Panc1 (cell line): Measurements from ENCODE around the gene GFOD2. TPM values are rescaled to one million over a fixed set of nuclear protein-coding genes. Genes with fewer than 3 reads are reported as not detected.

Experiments used
- ATAC-seq: fragments of 200-7000 bp; cut with Tn5 transposase; 2 replicates; pipeline ENCODE4 v1.9.1; 2020; ENCODE audit warnings: mild to moderate bottlenecking, moderate library complexity
- BruUV-seq: library from RNA; stranded (reverse); fragments of 400-500 nt; replicated peaks from 2 replicates; lab custom pipeline; 2021; lab: Mats Ljungman, UMichigan
- CTCF ChIA-PET: fragments of 300-600 bp; sonication (Branson Sonifier 250); formaldehyde crosslinking; loops from one replicate; lab custom pipeline; 2022; ENCODE audit warnings: antibody characterized with exemption; lab: Charles Lee
- POLR2A ChIA-PET: fragments of 300-600 bp; sonication (Branson Sonifier 250); formaldehyde crosslinking; loops from one replicate; lab custom pipeline; 2022; ENCODE audit warnings: antibody characterized with exemption; lab: Charles Lee
- DNase-seq: peaks from one replicate; pipeline ENCODE4 v3.0.0-alpha.2; 2010; ENCODE audit warnings: low read depth, low spot score
- H3K27ac ChIP-seq: 2 replicates; pipeline ENCODE4 v1.5.1; 2011; ENCODE audit warnings: mild to moderate bottlenecking, low read length, inconsistent platforms
- H3K27me3 ChIP-seq: fragments of 200-500 bp; sonication (Bioruptor generic); 2 replicates; pipeline ENCODE4 v1.6.0; 2014; ENCODE audit warnings: low read length, inconsistent platforms; ENCODE audit not compliant: control insufficient read depth, insufficient read depth
- H3K36me3 ChIP-seq: fragments of 200-500 bp; sonication (Bioruptor generic); 2 replicates; pipeline ENCODE4 v1.5.1; 2014; ENCODE audit warnings: inconsistent platforms, mild to moderate bottlenecking, low read length, moderate library complexity; ENCODE audit not compliant: control insufficient read depth, insufficient read depth
- H3K4me1 ChIP-seq: 2 replicates; pipeline ENCODE4 v1.5.1; 2011; ENCODE audit warnings: inconsistent platforms, mild to moderate bottlenecking, low read length, moderate library complexity; ENCODE audit not compliant: control insufficient read depth, insufficient read depth
- H3K4me3 ChIP-seq, 2 experiments: 2 replicates each; pipeline ENCODE4 v1.5.1; 2011 to 2012; ENCODE audit warnings: low read depth in 2 of 2, low read length in 2 of 2, mild to moderate bottlenecking in 2 of 2, inconsistent platforms in 1 of 2, moderate library complexity in 1 of 2
- H3K9me3 ChIP-seq: fragments of 200-500 bp; sonication (Bioruptor generic); 2 replicates; pipeline ENCODE4 v1.5.1; 2014; ENCODE audit warnings: low read depth, mild to moderate bottlenecking, inconsistent platforms, low read length, moderate library complexity; ENCODE audit not compliant: control insufficient read depth, insufficient read depth
- CTCF ChIP-seq: fragments of 450-650 bp; IDR thresholded peaks from 2 replicates; pipeline ENCODE4 v1.5.1; 2017; ENCODE audit warnings: mild to moderate bottlenecking
- POLR2AphosphoS5 ChIP-seq: IDR thresholded peaks from 2 replicates; pipeline ENCODE4 v1.6.1; 2012; ENCODE audit warnings: mild to moderate bottlenecking, low read depth, low read length, moderate library complexity
- REST ChIP-seq, 2 experiments: IDR thresholded peaks; 2 replicates each; pipeline ENCODE4 v1.6.1; 2011 to 2012; ENCODE audit warnings: low read depth in 2 of 2, control low read depth in 1 of 2, low read length in 1 of 2, mild to moderate bottlenecking in 1 of 2, moderate library complexity in 1 of 2; ENCODE audit not compliant: insufficient read depth in 1 of 2
- SIN3A ChIP-seq: IDR thresholded peaks from 2 replicates; pipeline ENCODE4 v1.6.1; 2012; ENCODE audit warnings: low read depth, mild to moderate bottlenecking, low read length, moderate library complexity, borderline replicate concordance; ENCODE audit not compliant: insufficient read depth
- TCF7L2 ChIP-seq: IDR thresholded peaks from 2 replicates; pipeline ENCODE4 v1.6.1; 2011; ENCODE audit warnings: mild to moderate bottlenecking, low read depth, low read length, inconsistent platforms
- in situ Hi-C: cut with HindIII; loops from 2 replicates; pipeline ENCODE4 v1.10.0; 2016; ENCODE audit warnings: low sequenced_read_pairs, low pct_unique_long_range_greater_than_20kb
- intact Hi-C: fragments of 100-400 bp; cut with micrococcal nuclease; formaldehyde crosslinking; loops from one replicate; pipeline ENCODE4 v1.10.0; 2022; ENCODE audit not compliant: unreplicated experiment
- total RNA-seq: library from RNA; stranded (reverse); gene quantifications from one replicate; pipeline ENCODE4 v1.2.1, GENCODE V29; 2021; ENCODE audit not compliant: unreplicated experiment

GFOD2 gene
- total RNA-seq, 1 experiment from 2014 or later = 15.1 TPM

- Histone ChIP-seq H3K4me1 (no peaks in the 10 kb centered on the region), H3K4me3 (no peak overlapping the region), H3K36me3 (no peaks in the 10 kb centered on the region; the same call in 1 of the 2 replicates), H3K27ac (no peak overlapping the region), H3K27me3 (no peaks in the 10 kb centered on the region), H3K9me3 (no peaks in the 10 kb centered on the region)
- intact Hi-C loops = loop anchor here (10.0 kb wide), 1 partner anchor 125 kb away; the partner anchor contains the start of genes RANBP10 and TSNAXIP1
- no TSS peak for BruUV-seq
- CTCF ChIA-PET = interaction anchor here (0.7 kb wide), 1 partner anchor 203 kb away, joined by 3 read pairs; no protein-coding TSS in a partner anchor
- POLR2A ChIA-PET = no interaction called here
- no peak for DNase-seq
- TF ChIP-seq SIN3A (no peak), POLR2AphosphoS5 (no peak), CTCF (no peak), REST (IDR thresholded peaks at IDR 0.05; ENCODE audit: insufficient read depth in 1 of 2, low read depth in 2 of 2, low read length in 1 of 2) (no peak), TCF7L2 (no peak)
- no peak for ATAC-seq
- in situ Hi-C loops = no loop called here
These were observed 38.9 kb downstream of the GFOD2 start for GRCh38 chr16:67679935-67680897.

- no peak for ATAC-seq
- ChIA-PET CTCF (no interaction called here), POLR2A (no interaction called here)
- no TSS peak for BruUV-seq
- H3K27me3 ChIP-seq = no peaks in the 10 kb centered on the region
- H3K4me3 ChIP-seq = no peak overlapping the region
- H3K36me3 ChIP-seq = no peaks in the 10 kb centered on the region; the same call in 1 of the 2 replicates
- no peak for TF ChIP-seq POLR2AphosphoS5
- TF ChIP-seq SIN3A = no peak
- TF ChIP-seq REST (IDR thresholded peaks at IDR 0.05; ENCODE audit: insufficient read depth in 1 of 2, low read depth in 2 of 2, low read length in 1 of 2) = no peak
- no peak for TF ChIP-seq TCF7L2
- TF ChIP-seq CTCF = no peak
- H3K9me3 ChIP-seq = no peaks in the 10 kb centered on the region
- in situ Hi-C loops = no loop called here
- H3K27ac ChIP-seq = no peak overlapping the region
- no peak for DNase-seq
- intact Hi-C loops = loop anchor here (10.0 kb wide), 1 partner anchor 126 kb away; the partner anchor contains the start of genes RANBP10 and TSNAXIP1
- no peaks in the 10 kb centered on the region for H3K4me1 ChIP-seq
These were observed 40.6 kb downstream of the GFOD2 start for GRCh38 chr16:67678354-67679023.
